Measurements from ENCODE around the gene COPB1.
"Not testable (repeated sequence)": the region's sequence is repeated elsewhere in the genome, so short reads cannot be mapped to it uniquely, and the experiment has no call there.

COPB1 gene

DNA sequence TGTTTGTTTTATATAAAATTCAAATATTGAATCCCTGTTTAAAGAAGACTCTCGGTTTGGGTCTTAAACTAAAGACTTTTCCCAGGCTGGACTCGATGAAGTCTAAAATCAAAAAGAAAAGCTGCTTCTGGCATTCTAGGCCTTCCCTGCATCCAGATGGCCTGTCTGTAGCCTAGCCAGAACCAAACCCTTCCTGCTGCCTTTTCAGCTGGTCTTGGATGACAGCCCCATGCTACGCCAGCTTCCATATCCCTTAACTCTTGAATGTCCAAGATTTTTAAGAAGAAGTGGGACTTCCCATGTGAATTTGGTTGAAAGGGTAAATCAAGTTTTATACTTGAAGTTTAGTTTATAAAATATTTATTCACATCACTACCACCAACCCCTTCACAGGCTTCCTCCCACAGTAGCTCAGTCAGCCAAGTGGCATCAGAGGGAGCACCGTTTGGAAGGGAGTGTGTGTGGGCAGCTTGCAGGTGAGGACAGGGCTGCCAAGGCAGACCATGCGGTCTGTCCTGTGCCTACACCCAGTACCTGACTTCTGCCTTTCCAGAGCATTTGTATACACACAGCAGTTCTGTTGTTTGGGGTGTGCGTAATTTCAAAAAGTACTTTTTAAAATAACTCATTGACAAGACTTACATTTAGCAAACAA is 38.8 kb upstream of the COPB1 start:
- no peak overlapping the region for H3K27ac ChIP-seq (ENCODE audit: low read depth, low read length)
- H3K4me2 ChIP-seq (ENCODE audit: low read depth, low read length, poor library complexity, severe bottlenecking) = no peak overlapping the region
- H3F3A ChIP-seq (ENCODE audit: insufficient read depth) = no peaks in the 10 kb centered on the region
- H3K27me3 ChIP-seq (ENCODE audit: low read length) = no peaks in the 10 kb centered on the region
- no peak overlapping the region for H2AFZ ChIP-seq (ENCODE audit: low read depth, low read length, severe bottlenecking)
- no peaks in the 10 kb centered on the region for H4K20me1 ChIP-seq (ENCODE audit: low read depth, low read length)
- no peaks in the 10 kb centered on the region for H3K36me3 ChIP-seq (ENCODE audit: low read length)
- no peaks in the 10 kb centered on the region for H3K9me3 ChIP-seq (ENCODE audit: insufficient read depth, low read length)
- H3K9ac ChIP-seq (ENCODE audit: low read length) = no peak overlapping the region
- H3K79me2 ChIP-seq (ENCODE audit: insufficient read depth, low read length) = no peaks in the 10 kb centered on the region
- H3K9me2 ChIP-seq (replicated peaks; ENCODE audit: insufficient read depth, low read length) = no peaks in the 10 kb centered on the region
- H3K4me3 ChIP-seq (ENCODE audit: insufficient read depth, low read length, poor library complexity, severe bottlenecking) = no peak overlapping the region
- no peak for TF ChIP-seq EZH2phosphoT487 (conservative IDR thresholded peaks at IDR 0.05; ENCODE audit: low read length)
- TF ChIP-seq, protein P1, sequence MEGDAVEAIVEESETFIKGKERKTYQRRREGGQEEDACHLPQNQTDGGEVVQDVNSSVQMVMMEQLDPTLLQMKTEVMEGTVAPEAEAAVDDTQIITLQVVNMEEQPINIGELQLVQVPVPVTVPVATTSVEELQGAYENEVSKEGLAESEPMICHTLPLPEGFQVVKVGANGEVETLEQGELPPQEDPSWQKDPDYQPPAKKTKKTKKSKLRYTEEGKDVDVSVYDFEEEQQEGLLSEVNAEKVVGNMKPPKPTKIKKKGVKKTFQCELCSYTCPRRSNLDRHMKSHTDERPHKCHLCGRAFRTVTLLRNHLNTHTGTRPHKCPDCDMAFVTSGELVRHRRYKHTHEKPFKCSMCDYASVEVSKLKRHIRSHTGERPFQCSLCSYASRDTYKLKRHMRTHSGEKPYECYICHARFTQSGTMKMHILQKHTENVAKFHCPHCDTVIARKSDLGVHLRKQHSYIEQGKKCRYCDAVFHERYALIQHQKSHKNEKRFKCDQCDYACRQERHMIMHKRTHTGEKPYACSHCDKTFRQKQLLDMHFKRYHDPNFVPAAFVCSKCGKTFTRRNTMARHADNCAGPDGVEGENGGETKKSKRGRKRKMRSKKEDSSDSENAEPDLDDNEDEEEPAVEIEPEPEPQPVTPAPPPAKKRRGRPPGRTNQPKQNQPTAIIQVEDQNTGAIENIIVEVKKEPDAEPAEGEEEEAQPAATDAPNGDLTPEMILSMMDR (IDR thresholded peaks at IDR 0.05; ENCODE audit: insufficient read depth, low read length, poor library complexity, severe bottlenecking) = no peak

DNA sequence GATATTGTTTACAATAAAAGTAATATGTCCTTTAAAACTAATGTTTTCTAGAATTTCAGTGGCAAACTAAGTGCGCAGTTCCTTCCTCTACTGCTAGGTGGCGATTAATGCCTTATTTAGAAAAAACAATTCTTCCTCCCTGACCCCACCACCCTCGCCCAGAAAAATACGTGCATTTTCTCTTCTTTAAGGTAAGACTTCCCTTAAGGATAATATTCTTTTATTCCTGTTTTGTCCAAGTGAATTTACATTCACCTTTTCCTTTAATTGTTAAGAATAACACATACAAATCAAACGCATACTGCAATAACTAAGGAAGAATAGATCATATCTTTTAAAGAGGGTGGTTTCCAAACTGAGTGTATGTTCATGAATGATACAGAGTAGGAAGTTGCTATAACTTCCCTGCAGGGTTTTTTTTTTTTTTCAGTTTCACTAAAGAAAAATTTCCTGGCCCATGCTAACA is 37.6 kb upstream of the COPB1 start:
- peak overlapping the region; percentile 86 for H2AFZ ChIP-seq (ENCODE audit: low read depth, low read length, severe bottlenecking)
- H3K9ac ChIP-seq (ENCODE audit: low read length) = no peak overlapping the region
- no peaks in the 10 kb centered on the region for H3K27me3 ChIP-seq (ENCODE audit: low read length)
- no peaks in the 10 kb centered on the region for H3K9me2 ChIP-seq (replicated peaks; ENCODE audit: insufficient read depth, low read length)
- H4K20me1 ChIP-seq (ENCODE audit: low read depth, low read length) = no peaks in the 10 kb centered on the region
- H3K9me3 ChIP-seq (ENCODE audit: insufficient read depth, low read length) = no peaks in the 10 kb centered on the region
- no peak overlapping the region for H3K27ac ChIP-seq (ENCODE audit: low read depth, low read length)
- no peaks in the 10 kb centered on the region for H3K36me3 ChIP-seq (ENCODE audit: low read length)
- no peaks in the 10 kb centered on the region for H3K79me2 ChIP-seq (ENCODE audit: insufficient read depth, low read length)
- no peak for TF ChIP-seq EZH2phosphoT487 (conservative IDR thresholded peaks at IDR 0.05; ENCODE audit: low read length)
- TF ChIP-seq, protein P1 (IDR thresholded peaks at IDR 0.05; ENCODE audit: insufficient read depth, low read length, poor library complexity, severe bottlenecking) = peak; percentile 96
- H3F3A ChIP-seq (ENCODE audit: insufficient read depth) = no peaks in the 10 kb centered on the region
- H3K4me2 ChIP-seq (ENCODE audit: low read depth, low read length, poor library complexity, severe bottlenecking) = peak overlapping the region; percentile 42
- H3K4me3 ChIP-seq (ENCODE audit: insufficient read depth, low read length, poor library complexity, severe bottlenecking) = no peak overlapping the region

- H3K9me2 ChIP-seq (replicated peaks; ENCODE audit: insufficient read depth, low read length); H3K27ac ChIP-seq (ENCODE audit: low read depth, low read length); H3K79me2 ChIP-seq (ENCODE audit: insufficient read depth, low read length); H3K4me2 ChIP-seq (ENCODE audit: low read depth, low read length, poor library complexity, severe bottlenecking); H2AFZ ChIP-seq (ENCODE audit: low read depth, low read length, severe bottlenecking); H3F3A ChIP-seq (ENCODE audit: insufficient read depth); H3K36me3 ChIP-seq (ENCODE audit: low read length); H3K9me3 ChIP-seq (ENCODE audit: insufficient read depth, low read length); H3K27me3 ChIP-seq (ENCODE audit: low read length); H3K9ac ChIP-seq (ENCODE audit: low read length); H3K4me3 ChIP-seq (ENCODE audit: insufficient read depth, low read length, poor library complexity, severe bottlenecking); H4K20me1 ChIP-seq (ENCODE audit: low read depth, low read length): not testable (repeated sequence)
Observed at GRCh38 chr11:14535166-14535565, 35.6 kb upstream of the COPB1 start.

DNA sequence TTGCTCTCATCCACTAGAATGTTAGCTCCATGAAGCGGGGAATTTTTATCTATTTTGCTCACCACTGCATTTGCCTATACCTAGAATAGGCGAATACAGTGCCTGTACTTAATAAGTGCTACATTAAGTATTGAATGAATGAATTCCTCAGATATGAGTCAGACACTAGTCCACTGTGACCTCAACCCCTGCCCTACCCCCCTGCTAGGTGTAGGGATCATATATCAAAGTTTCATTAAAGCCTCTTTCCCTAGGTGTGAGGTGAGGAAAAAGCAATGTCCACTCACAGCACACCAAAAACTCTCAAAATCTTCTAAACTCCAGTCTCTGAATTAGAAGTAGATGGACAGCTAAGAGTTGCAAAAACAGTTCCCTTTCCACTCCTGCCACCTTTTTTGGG is 30.3 kb upstream of the COPB1 start:
- Histone ChIP-seq H3K9me2 (replicated peaks; ENCODE audit: insufficient read depth, low read length) (no peaks in the 10 kb centered on the region), H3F3A (ENCODE audit: insufficient read depth) (no peaks in the 10 kb centered on the region), H2AFZ (ENCODE audit: low read depth, low read length, severe bottlenecking) (no peak overlapping the region), H3K4me3 (ENCODE audit: insufficient read depth, low read length, poor library complexity, severe bottlenecking) (no peak overlapping the region), H3K9ac (ENCODE audit: low read length) (no peak overlapping the region), H3K4me2 (ENCODE audit: low read depth, low read length, poor library complexity, severe bottlenecking) (no peak overlapping the region), H3K36me3 (ENCODE audit: low read length) (no peaks in the 10 kb centered on the region), H3K79me2 (ENCODE audit: insufficient read depth, low read length) (no peaks in the 10 kb centered on the region), H3K27me3 (ENCODE audit: low read length) (no peaks in the 10 kb centered on the region), H3K27ac (ENCODE audit: low read depth, low read length) (no peak overlapping the region), H3K9me3 (ENCODE audit: insufficient read depth, low read length) (no peaks in the 10 kb centered on the region), H4K20me1 (ENCODE audit: low read depth, low read length) (no peaks in the 10 kb centered on the region)
- TF ChIP-seq, protein P1 (IDR thresholded peaks at IDR 0.05; ENCODE audit: insufficient read depth, low read length, poor library complexity, severe bottlenecking) = no peak
- TF ChIP-seq EZH2phosphoT487 (conservative IDR thresholded peaks at IDR 0.05; ENCODE audit: low read length) = no peak
